ENCODE data around the gene OR2AG1. TPM values are rescaled to one million over a fixed set of nuclear protein-coding genes. Genes with fewer than 3 reads are reported as not detected.
A peak's percentile ranks its signal among the peaks of the same experiment; 100 is the strongest.

Gene OR2AG1
- polyA plus RNA-seq, 2 of the 4 experiments (the other 2 are of a cell fraction) = not detected

- FAIRE-seq (peak; percentile 94), ATAC-seq (peak; percentile 84 to 93), DNase-seq (ENCODE audit: low read depth in 1 of 2, low spot score in 1 of 2) (peak; percentile 36 to 45)
- Histone ChIP-seq H3K9me3 (no peaks in the 10 kb centered on the region), H3K27ac (no peak overlapping the region), H3K4me2 (no peak overlapping the region), H3K4me1 (no peaks in the 10 kb centered on the region), H3K4me3 (no peak overlapping the region)
- no peak for TF ChIP-seq POLR2A (IDR thresholded peaks at IDR 0.05; ENCODE audit: low read length)
- TF ChIP-seq KDM1A (IDR thresholded peaks at IDR 0.05; ENCODE audit: low read depth) = no peak
- peak; percentile 61 for TF ChIP-seq CTCF (IDR thresholded peaks at IDR 0.05)
- no peak for TF ChIP-seq SMC3 (IDR thresholded peaks at IDR 0.05)
- TF ChIP-seq KDM5A (IDR thresholded peaks at IDR 0.05) = no peak
- peak; percentile 29 to 39; a peak in 3 of 5 replicates for TF ChIP-seq RAD21 (conservative IDR thresholded peaks at IDR 0.05 in 1 of 2, IDR thresholded peaks at IDR 0.05 in 1 of 2)
- POLR2A ChIA-PET = no interaction called here
- WGBS (ENCODE audit: missing lambda C conversion rate) = 2% methylated on average over 2 of the region's 2 CpGs
- CTCF ChIA-PET = interaction anchor here (0.6 to 3.8 kb wide), 17 partner anchors 9 to 375 kb away, joined by 3 to 28 read pairs (median 5); no protein-coding TSS in a partner anchor
Measured at GRCh38 chr11:6737872-6738466, 44.9 kb upstream of the OR2AG1 start.

GRCh38 chr11:6738590-6738989 is 44.2 kb upstream of the OR2AG1 start:
- CTCF ChIA-PET = interaction anchor here (0.6 to 3.8 kb wide), 12 partner anchors 8 to 375 kb away, joined by 3 to 28 read pairs (median 6); no protein-coding TSS in a partner anchor
- POLR2A ChIA-PET = no interaction called here
- no peak for ATAC-seq
- H3K4me3 ChIP-seq = no peak overlapping the region
- H3K27ac ChIP-seq = no peak overlapping the region
- H3K4me2 ChIP-seq = no peak overlapping the region
- no peak for TF ChIP-seq PHF8 (IDR thresholded peaks at IDR 0.05; ENCODE audit: borderline replicate concordance, low read depth)
- no peak for TF ChIP-seq FOSL2 (IDR thresholded peaks at IDR 0.05)
- no peak for TF ChIP-seq FOSL2 (CRISPR knock-in tag; IDR thresholded peaks at IDR 0.05)
- no peak for TF ChIP-seq EP300 (IDR thresholded peaks at IDR 0.05)
- no peaks in the 10 kb centered on the region for H3K9me3 ChIP-seq
- 62% methylated on average over 1 of the region's 1 CpG for WGBS (ENCODE audit: missing lambda C conversion rate)
- FAIRE-seq = no peak
- no peak for DNase-seq (ENCODE audit: low read depth in 1 of 2, low spot score in 1 of 2)
- no peaks in the 10 kb centered on the region for H3K4me1 ChIP-seq

- ChIA-PET CTCF (interaction anchor here (1.2 to 2.5 kb wide), 3 partner anchors 13 to 27 kb away, joined by 3 to 10 read pairs (median 3); no protein-coding TSS in a partner anchor), POLR2A (no interaction called here)
- DNase-seq (ENCODE audit: low read depth in 1 of 2, low spot score in 1 of 2) (no peak), FAIRE-seq (no peak), ATAC-seq (no peak)
- H3K4me1 ChIP-seq = no peaks in the 10 kb centered on the region
- H3K4me2 ChIP-seq = no peak overlapping the region
- H3K4me3 ChIP-seq = no peak overlapping the region
- H3K9me3 ChIP-seq = no peaks in the 10 kb centered on the region
- 23% methylated on average over 5 of the region's 7 CpGs for WGBS (ENCODE audit: missing lambda C conversion rate)
- H3K27ac ChIP-seq = no peak overlapping the region
- TF ChIP-seq MAX (IDR thresholded peaks at IDR 0.05) (no peak), BHLHE40 (IDR thresholded peaks at IDR 0.05; ENCODE audit: low read depth, low read length) (no peak), ZNF302 (CRISPR knock-in tag; IDR thresholded peaks at IDR 0.05) (no peak), RARB (CRISPR knock-in tag; IDR thresholded peaks at IDR 0.05) (no peak), EHMT2 (IDR thresholded peaks at IDR 0.05; ENCODE audit: low read depth) (no peak), ZFP36 (IDR thresholded peaks at IDR 0.05; ENCODE audit: borderline replicate concordance, partially characterized antibody) (no peak), TP53 (CRISPR knock-in tag; IDR thresholded peaks at IDR 0.05) (no peak), ZSCAN20 (CRISPR knock-in tag; IDR thresholded peaks at IDR 0.05) (no peak), FOSL2 (IDR thresholded peaks at IDR 0.05) (no peak), FOSL2 (CRISPR knock-in tag; IDR thresholded peaks at IDR 0.05) (no peak), SMC3 (IDR thresholded peaks at IDR 0.05) (no peak), HOXA7 (CRISPR knock-in tag; IDR thresholded peaks at IDR 0.05) (no peak), ZC3H11A (IDR thresholded peaks at IDR 0.05) (no peak), HMGXB4 (CRISPR knock-in tag; IDR thresholded peaks at IDR 0.05; ENCODE audit: borderline replicate concordance) (no peak), NFE2L2 (conservative IDR thresholded peaks at IDR 0.05; ENCODE audit: low read length) (no peak), CHD4 (IDR thresholded peaks at IDR 0.05; ENCODE audit: borderline replicate concordance) (no peak), RNF2 (IDR thresholded peaks at IDR 0.05; ENCODE audit: borderline replicate concordance, low read depth) (no peak), POLR2AphosphoS2 (conservative IDR thresholded peaks at IDR 0.05; ENCODE audit: low read length) (no peak), JUNB (IDR thresholded peaks at IDR 0.05) (no peak), E2F6 (IDR thresholded peaks at IDR 0.05; ENCODE audit: borderline replicate concordance, low read depth) (no peak), TFCP2L1 (CRISPR knock-in tag; IDR thresholded peaks at IDR 0.05) (no peak)
Measured at GRCh38 chr11:6742260-6742659, 40.6 kb upstream of the OR2AG1 start.

All from A549 (cell line).